Peyer's patch (tissue), 4 donors: ENCODE data around the gene GTF2H4. TPM values are rescaled to one million over a fixed set of nuclear protein-coding genes. Genes with fewer than 3 reads are reported as not detected.
"Not testable (repeated sequence)": the region's sequence is repeated elsewhere in the genome, so short reads cannot be mapped to it uniquely, and the experiment has no call there.

Experiments
- DNase-seq, 3 donors: peaks; one replicate each; pipeline ENCODE4 v3.0.0-alpha.2; 2017 to 2019
- H3K27ac ChIP-seq, 4 donors: fragments of 200-600 bp; sonication (generic); one replicate each; pipeline ENCODE4 v1.5.1; 2016 to 2019
- H3K27me3 ChIP-seq, 2 donors: fragments of 200-600 bp; sonication (generic); one replicate each; pipeline ENCODE4 v1.5.1; 2019
- H3K36me3 ChIP-seq, 3 donors: fragments of 200-600 bp; sonication (generic); one replicate each; pipeline ENCODE4 v1.5.1; 2016 to 2019
- H3K4me1 ChIP-seq, 4 donors: fragments of 200-600 bp; sonication (generic); one replicate each; pipeline ENCODE4 v1.5.1; 2016 to 2019
- H3K4me3 ChIP-seq, 4 donors: fragments of 200-600 bp; sonication (generic); 1 replicate in 3 of 4; 2 replicates in 1 of 4; pipeline ENCODE4 v1.5.1; 2016 to 2019; ENCODE audit warnings: mild to moderate bottlenecking in 1 of 4
- H3K9me3 ChIP-seq, 4 donors: fragments of 200-600 bp; sonication (generic); one replicate each; pipeline ENCODE4 v1.5.1; 2016 to 2019; ENCODE audit warnings: mild to moderate bottlenecking in 1 of 4
- POLR2A ChIP-seq, 2 donors: fragments of 450-650 bp; IDR thresholded peaks; one replicate each; pipeline ENCODE4 v1.5.1; 2017; ENCODE audit warnings: antibody characterized with exemption in 2 of 2, mild to moderate bottlenecking in 2 of 2, moderate library complexity in 2 of 2
- total RNA-seq, 4 donors: library from RNA; depleted of rRNA; stranded (reverse); fragments of >200 nt; gene quantifications; one replicate each; pipeline ENCODE4 v1.1.0, GENCODE V29; 2016
- TF ChIP-seq, protein P1 (sequence below), 6 experiments: fragments of 450-650 bp in 4 of 6; fragments of 200-600 bp in 2 of 6; sonication (generic) in 1 of 6; IDR thresholded peaks; one replicate each; pipeline ENCODE4 v1.5.1; 2017 to 2019; ENCODE audit warnings: antibody characterized with exemption in 6 of 6, mild to moderate bottlenecking in 3 of 6, moderate library complexity in 1 of 6

Gene GTF2H4
- total RNA-seq, 4 donors from 2014 or later = 10.7 to 21.3 (median 17.0) TPM

GRCh38 chr6:30898750-30899360, 9.2 kb upstream of the GTF2H4 start:
- TF ChIP-seq, protein P1, sequence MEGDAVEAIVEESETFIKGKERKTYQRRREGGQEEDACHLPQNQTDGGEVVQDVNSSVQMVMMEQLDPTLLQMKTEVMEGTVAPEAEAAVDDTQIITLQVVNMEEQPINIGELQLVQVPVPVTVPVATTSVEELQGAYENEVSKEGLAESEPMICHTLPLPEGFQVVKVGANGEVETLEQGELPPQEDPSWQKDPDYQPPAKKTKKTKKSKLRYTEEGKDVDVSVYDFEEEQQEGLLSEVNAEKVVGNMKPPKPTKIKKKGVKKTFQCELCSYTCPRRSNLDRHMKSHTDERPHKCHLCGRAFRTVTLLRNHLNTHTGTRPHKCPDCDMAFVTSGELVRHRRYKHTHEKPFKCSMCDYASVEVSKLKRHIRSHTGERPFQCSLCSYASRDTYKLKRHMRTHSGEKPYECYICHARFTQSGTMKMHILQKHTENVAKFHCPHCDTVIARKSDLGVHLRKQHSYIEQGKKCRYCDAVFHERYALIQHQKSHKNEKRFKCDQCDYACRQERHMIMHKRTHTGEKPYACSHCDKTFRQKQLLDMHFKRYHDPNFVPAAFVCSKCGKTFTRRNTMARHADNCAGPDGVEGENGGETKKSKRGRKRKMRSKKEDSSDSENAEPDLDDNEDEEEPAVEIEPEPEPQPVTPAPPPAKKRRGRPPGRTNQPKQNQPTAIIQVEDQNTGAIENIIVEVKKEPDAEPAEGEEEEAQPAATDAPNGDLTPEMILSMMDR (IDR thresholded peaks at IDR 0.05) = no peak
- TF ChIP-seq POLR2A (IDR thresholded peaks at IDR 0.05) = no peak
- H3K27ac ChIP-seq = no peak overlapping the region
- H3K4me3 ChIP-seq = no peak overlapping the region
- peaks cover 0 to 5% (median 2%) of the 10 kb centered on the region in 4 donors for H3K4me1 ChIP-seq
- DNase-seq = no peak
- H3K27me3 ChIP-seq = no peaks in the 10 kb centered on the region
- H3K36me3 ChIP-seq = peaks cover 0 to 61% (median 0%) of the 10 kb centered on the region in 3 donors
- H3K9me3 ChIP-seq = no peaks in the 10 kb centered on the region

DNA sequence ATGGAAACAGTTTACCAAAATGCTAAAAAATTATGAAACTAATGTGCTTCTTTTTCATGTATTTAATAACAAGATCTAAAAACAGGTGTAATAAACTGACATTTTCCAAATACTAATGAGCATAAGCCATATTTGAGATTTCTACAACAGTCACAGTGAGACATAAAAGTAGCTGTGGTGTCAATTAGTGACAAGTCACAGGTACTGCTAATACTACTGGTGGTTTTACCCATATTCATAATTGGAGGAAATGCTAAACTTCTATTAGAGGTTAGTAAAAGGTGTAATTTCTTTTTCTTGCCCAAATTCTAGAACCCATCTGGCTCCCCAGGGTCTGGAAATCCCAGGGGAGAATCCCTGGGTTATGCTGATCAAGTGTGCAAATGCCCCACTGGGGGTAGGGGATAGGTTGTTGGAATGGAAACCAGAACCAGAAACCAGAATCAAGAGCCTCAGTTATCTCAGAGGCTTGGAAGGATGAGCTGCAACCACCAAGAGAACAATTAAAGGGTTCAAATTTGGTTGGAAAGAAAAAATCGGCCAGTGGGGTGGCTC, 7.1 kb upstream of the GTF2H4 start:
- H3K36me3 ChIP-seq = peaks cover 0 to 40% (median 0%) of the 10 kb centered on the region in 3 donors
- DNase-seq = no peak
- TF ChIP-seq, protein P1 (IDR thresholded peaks at IDR 0.05) = no peak
- no peak for TF ChIP-seq POLR2A (IDR thresholded peaks at IDR 0.05)

GRCh38 chr6:30901436-30901835, 6.6 kb upstream of the GTF2H4 start:
- no peak overlapping the region for H3K27ac ChIP-seq
- peaks cover 0 to 5% (median 2%) of the 10 kb centered on the region in 4 donors for H3K4me1 ChIP-seq
- no peaks in the 10 kb centered on the region for H3K9me3 ChIP-seq
- no peak overlapping the region for H3K4me3 ChIP-seq
- TF ChIP-seq POLR2A (IDR thresholded peaks at IDR 0.05) = no peak
- TF ChIP-seq, protein P1 (IDR thresholded peaks at IDR 0.05) = no peak
- peaks cover 0 to 35% (median 0%) of the 10 kb centered on the region in 3 donors for H3K36me3 ChIP-seq
- DNase-seq = no peak
- H3K27me3 ChIP-seq = no peaks in the 10 kb centered on the region

More for the DNA sequence above, 7.1 kb upstream of the GTF2H4 start:
- Histone ChIP-seq H3K4me1 (peaks cover 0 to 5% (median 2%) of the 10 kb centered on the region in 4 donors), H3K9me3 (no peaks in the 10 kb centered on the region), H3K27me3 (no peaks in the 10 kb centered on the region), H3K27ac (no peak overlapping the region), H3K4me3 (no peak overlapping the region)

DNA sequence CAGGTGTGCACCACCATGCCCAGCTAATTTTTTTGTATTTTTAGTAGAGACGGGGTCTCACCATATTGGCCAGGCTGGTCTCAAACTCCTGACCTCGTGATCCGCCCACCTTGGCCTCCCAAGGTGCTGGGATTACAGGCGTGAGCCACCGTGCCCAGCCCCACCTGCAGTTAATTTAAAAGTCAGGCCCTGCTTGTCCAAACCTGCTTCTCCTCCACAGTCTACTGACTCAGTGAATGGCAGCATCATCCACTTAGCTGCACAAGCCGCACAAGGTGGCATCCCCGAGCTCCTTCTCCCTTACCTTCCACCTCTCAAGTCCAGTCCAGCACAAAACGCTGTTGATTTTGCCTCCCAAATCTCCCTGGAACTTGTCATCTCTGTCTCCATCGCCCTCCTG, 5.8 kb upstream of the GTF2H4 start:
- DNase-seq, H3K27ac ChIP-seq, H3K27me3 ChIP-seq: not testable (repeated sequence)

DNA sequence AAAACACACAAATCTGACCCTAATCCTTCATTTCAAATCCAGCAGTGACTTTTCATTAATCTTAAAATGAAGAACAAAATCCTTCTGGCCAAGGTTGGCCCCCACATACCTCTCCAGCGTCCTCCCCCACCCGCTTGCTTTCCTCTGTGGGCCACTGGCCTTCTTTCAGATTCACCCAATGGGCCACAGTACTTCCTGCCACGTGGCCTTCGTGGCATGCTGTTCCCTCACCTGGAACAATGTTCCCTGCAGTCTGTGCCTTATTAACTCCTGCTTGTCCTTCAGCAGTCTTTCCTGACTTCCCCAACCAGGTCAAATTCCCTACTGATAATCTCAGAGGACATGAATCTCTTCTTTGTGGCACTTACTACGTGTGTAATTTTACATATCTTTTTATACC, 5.3 kb upstream of the GTF2H4 start:
- Histone ChIP-seq H3K27me3 (no peaks in the 10 kb centered on the region), H3K27ac (no peak overlapping the region), H3K4me3 (no peak overlapping the region), H3K4me1 (peaks cover 0 to 5% (median 2%) of the 10 kb centered on the region in 4 donors), H3K36me3 (peaks cover 0 to 22% (median 0%) of the 10 kb centered on the region in 3 donors), H3K9me3 (no peaks in the 10 kb centered on the region)
- TF ChIP-seq, protein P1 (IDR thresholded peaks at IDR 0.05) = no peak
- no peak for TF ChIP-seq POLR2A (IDR thresholded peaks at IDR 0.05)
- DNase-seq = peak in 1 of 3 donors; percentile 37

More for the DNA sequence above, 5.8 kb upstream of the GTF2H4 start:
- not testable (repeated sequence) for H3K9me3 ChIP-seq, H3K4me1 ChIP-seq, H3K4me3 ChIP-seq
- peaks cover 0 to 27% (median 0%) of the 10 kb centered on the region in 3 donors for H3K36me3 ChIP-seq

- Histone ChIP-seq H3K9me3 (no peaks in the 10 kb centered on the region), H3K27ac (no peak overlapping the region), H3K36me3 (peaks cover 0 to 17% (median 0%) of the 10 kb centered on the region in 3 donors), H3K27me3 (no peaks in the 10 kb centered on the region), H3K4me1 (peaks cover 0 to 5% (median 2%) of the 10 kb centered on the region in 4 donors), H3K4me3 (no peak overlapping the region)
- peak in 1 of 3 donors; percentile 28 for DNase-seq
- TF ChIP-seq, protein P1 (IDR thresholded peaks at IDR 0.05) = no peak
- TF ChIP-seq POLR2A (IDR thresholded peaks at IDR 0.05) = no peak
Measured at GRCh38 chr6:30903236-30903635, 4.8 kb upstream of the GTF2H4 start.

- not testable (repeated sequence) for DNase-seq, H3K27me3 ChIP-seq, H3K9me3 ChIP-seq
- H3K27ac ChIP-seq = peak overlapping the region in 3 of 4 donors; percentile 8 to 47 (median 16)
- peak overlapping the region; percentile 47 to 81 (median 74) for H3K4me3 ChIP-seq
- peaks cover 0 to 16% (median 0%) of the 10 kb centered on the region in 3 donors for H3K36me3 ChIP-seq
- peaks cover 0 to 10% (median 8%) of the 10 kb centered on the region in 4 donors for H3K4me1 ChIP-seq
Measured at GRCh38 chr6:30907290-30907757, 683 bp upstream of the GTF2H4 start.
